ENCODE data around the gene AQP9.

- TF ChIP-seq CTCF (IDR thresholded peaks at IDR 0.05) (no peak), EP300 (IDR thresholded peaks at IDR 0.05) (no peak), POLR2A (IDR thresholded peaks at IDR 0.05; ENCODE audit: low read depth) (no peak)
These were observed 8.0 kb downstream of the AQP9 start for GRCh38 chr15:58146211-58146610.

Measured in esophagus muscularis mucosa (tissue), 4 donors.